Measurements from ENCODE around the gene DRICH1. TPM values are rescaled to one million over a fixed set of nuclear protein-coding genes. Genes with fewer than 3 reads are reported as not detected.
"Not testable (repeated sequence)": the region's sequence is repeated elsewhere in the genome, so short reads cannot be mapped to it uniquely, and the experiment has no call there.

The DRICH1 gene
- total RNA-seq, 1 experiment from 2014 or later, result 0.26 TPM

GRCh38 chr22:23651676-23652075, 19.6 kb upstream of the DRICH1 start:
- ATAC-seq, result no peak
- ChIA-PET CTCF (no interaction called here), POLR2A (no interaction called here)
- peaks cover 9% of the 10 kb centered on the region; the same call in 1 of the 2 replicates for H3K36me3 Mint-ChIP-seq
- no peak overlapping the region for H3K4me3 Mint-ChIP-seq
- no peak overlapping the region for H3K27ac Mint-ChIP-seq
- H3K27me3 Mint-ChIP-seq (ENCODE audit: low read depth), result no peaks in the 10 kb centered on the region
- no peaks in the 10 kb centered on the region for H3K4me1 Mint-ChIP-seq
- no peak for DNase-seq (ENCODE audit: low spot score)
- TF ChIP-seq ZNF281 (CRISPR knock-in tag; IDR thresholded peaks at IDR 0.05) (no peak), ZNF512 (CRISPR knock-in tag; IDR thresholded peaks at IDR 0.05; ENCODE audit: borderline replicate concordance) (no peak), FOXJ3 (CRISPR knock-in tag; IDR thresholded peaks at IDR 0.05; ENCODE audit: borderline replicate concordance) (no peak), NR3C1 (CRISPR knock-in tag; conservative IDR thresholded peaks at IDR 0.05; ENCODE audit: low read depth) (no peak), E2F5 (CRISPR knock-in tag; IDR thresholded peaks at IDR 0.05) (no peak), GRHL2 (CRISPR knock-in tag; IDR thresholded peaks at IDR 0.05; ENCODE audit: insufficient replicate concordance, severe bottlenecking) (no peak), NR2C2 (CRISPR knock-in tag; IDR thresholded peaks at IDR 0.05) (no peak), SP1 (CRISPR knock-in tag; conservative IDR thresholded peaks at IDR 0.05) (no peak), ATF2 (CRISPR knock-in tag; IDR thresholded peaks at IDR 0.05; ENCODE audit: borderline replicate concordance, low read depth) (no peak), ATF3 (CRISPR knock-in tag; conservative IDR thresholded peaks at IDR 0.05) (no peak), FOXP4 (CRISPR knock-in tag; IDR thresholded peaks at IDR 0.05) (no peak), ZNF232 (CRISPR knock-in tag; IDR thresholded peaks at IDR 0.05) (no peak), E2F4 (CRISPR knock-in tag; IDR thresholded peaks at IDR 0.05; ENCODE audit: borderline replicate concordance, low read depth) (no peak)
- H3K9me3 Mint-ChIP-seq, result no peaks in the 10 kb centered on the region

GRCh38 chr22:23649071-23649501, 17.0 kb upstream of the DRICH1 start:
- POLR2A ChIA-PET, result no interaction called here

GRCh38 chr22:23646526-23646925, 14.4 kb upstream of the DRICH1 start:
- H3K4me1 Mint-ChIP-seq; CTCF ChIA-PET; ATAC-seq; H3K36me3 Mint-ChIP-seq; DNase-seq (ENCODE audit: low spot score); POLR2A ChIA-PET; H3K27ac Mint-ChIP-seq; H3K9me3 Mint-ChIP-seq; H3K27me3 Mint-ChIP-seq (ENCODE audit: low read depth); H3K4me3 Mint-ChIP-seq: not testable (repeated sequence)

More at GRCh38 chr22:23649071-23649501, 17.0 kb upstream of the DRICH1 start:
- Mint-ChIP-seq H3K4me1 (no peaks in the 10 kb centered on the region), H3K27ac (no peak overlapping the region), H3K4me3 (no peak overlapping the region), H3K36me3 (peaks cover 6% of the 10 kb centered on the region; the same call in 1 of the 2 replicates), H3K27me3 (ENCODE audit: low read depth) (no peaks in the 10 kb centered on the region), H3K9me3 (no peaks in the 10 kb centered on the region)
- CTCF ChIA-PET, result interaction anchor here (0.6 to 0.7 kb wide), 2 partner anchors 68 to 110 kb away, joined by 3 to 6 read pairs; no protein-coding TSS in a partner anchor
- ATAC-seq (no peak), DNase-seq (ENCODE audit: low spot score) (no peak)
- TF ChIP-seq ZNF263 (CRISPR knock-in tag; IDR thresholded peaks at IDR 0.05; ENCODE audit: low read depth) (no peak), MAX (CRISPR knock-in tag; IDR thresholded peaks at IDR 0.05) (no peak), NFE2L1 (CRISPR knock-in tag; IDR thresholded peaks at IDR 0.05) (no peak), ZNF396 (CRISPR knock-in tag; IDR thresholded peaks at IDR 0.05; ENCODE audit: borderline replicate concordance) (no peak), ZNF138 (CRISPR knock-in tag; conservative IDR thresholded peaks at IDR 0.05) (no peak), ETV6 (CRISPR knock-in tag; IDR thresholded peaks at IDR 0.05) (no peak), JAZF1 (CRISPR knock-in tag; IDR thresholded peaks at IDR 0.05) (no peak)
